Smooth muscle cell (in vitro differentiated cells): ENCODE data around the gene MYO15B. TPM values are rescaled to one million over a fixed set of nuclear protein-coding genes. Genes with fewer than 3 reads are reported as not detected.

Experiments used
- DNase-seq: peaks from one replicate; lab custom pipeline; 2025; ENCODE audit not compliant: unreplicated experiment; lab: John Stamatoyannopoulos, UW
- H2AFZ ChIP-seq: fragments of 200-600 bp; sonication (generic); 2 replicates; pipeline ENCODE4 v1.6.0; 2016; ENCODE audit warnings: antibody characterized with exemption, low read depth, mild to moderate bottlenecking
- H3F3A ChIP-seq: fragments of 200-600 bp; sonication (generic); 2 replicates; pipeline ENCODE4 v1.6.0; 2017; ENCODE audit warnings: antibody characterized with exemption, low read depth
- H3K27ac ChIP-seq: fragments of 200-600 bp; sonication (generic); 2 replicates; pipeline ENCODE4 v1.5.1; 2016; ENCODE audit warnings: low read depth, mild to moderate bottlenecking
- H3K27me3 ChIP-seq: fragments of 200-600 bp; sonication (generic); 2 replicates; pipeline ENCODE4 v1.6.1; 2016; ENCODE audit warnings: low read depth, mild to moderate bottlenecking
- H3K36me3 ChIP-seq: fragments of 200-600 bp; sonication (generic); 2 replicates; pipeline ENCODE4 v1.5.1; 2016; ENCODE audit warnings: low read depth
- H3K4me1 ChIP-seq: fragments of 200-600 bp; sonication (generic); 2 replicates; pipeline ENCODE4 v1.5.1; 2016; ENCODE audit warnings: low read depth
- H3K4me2 ChIP-seq: fragments of 200-600 bp; sonication (generic); 2 replicates; pipeline ENCODE4 v1.6.0; 2016; ENCODE audit warnings: mild to moderate bottlenecking
- H3K4me3 ChIP-seq: fragments of 200-600 bp; sonication (generic); 2 replicates; pipeline ENCODE4 v1.5.1; 2016; ENCODE audit warnings: mild to moderate bottlenecking
- H3K79me2 ChIP-seq: fragments of 200-600 bp; sonication (generic); 2 replicates; pipeline ENCODE4 v1.6.0; 2016; ENCODE audit warnings: low read depth, mild to moderate bottlenecking
- H3K9ac ChIP-seq: fragments of 200-600 bp; sonication (generic); 2 replicates; pipeline ENCODE4 v1.6.0; 2016; ENCODE audit warnings: low read depth
- H3K9me3 ChIP-seq: fragments of 200-600 bp; sonication (generic); replicated peaks from 2 replicates; pipeline ENCODE4 v1.5.1; 2016; ENCODE audit warnings: low read depth
- H4K20me1 ChIP-seq: fragments of 200-600 bp; sonication (generic); 2 replicates; pipeline ENCODE4 v1.6.0; 2016; ENCODE audit warnings: low read depth
- WGBS: methylation state at CpG from one replicate; pipeline ENCODE4 v1.1.7; 2016; ENCODE audit warnings: low lambda C conversion rate; 5-methylcytosine and 5-hydroxymethylcytosine counted together
- polyA plus RNA-seq: library from polyadenylated mRNA; unstranded; fragments of >200 nt; fragmentation: Nextera tagmentation; extraction: Ambion mirVana; gene quantifications from 2 replicates; pipeline ENCODE4 v1.2.1, GENCODE V29; 2016
- total RNA-seq: library from RNA; depleted of rRNA; stranded (reverse); fragments of >200 nt; gene quantifications from 2 replicates; pipeline ENCODE4 v1.2.3, GENCODE V29; 2014
- TF ChIP-seq, protein P1 (sequence below): fragments of 200-600 bp; sonication (generic); IDR thresholded peaks from 2 replicates; pipeline ENCODE4 v1.5.1; 2017; ENCODE audit warnings: borderline replicate concordance, mild to moderate bottlenecking, antibody characterized with exemption; ENCODE audit not compliant: insufficient read depth, poor library complexity, severe bottlenecking

The MYO15B gene
- total and polyA plus RNA-seq, 2 experiments from 2014 or later = 14.7 to 17.5 TPM

DNA sequence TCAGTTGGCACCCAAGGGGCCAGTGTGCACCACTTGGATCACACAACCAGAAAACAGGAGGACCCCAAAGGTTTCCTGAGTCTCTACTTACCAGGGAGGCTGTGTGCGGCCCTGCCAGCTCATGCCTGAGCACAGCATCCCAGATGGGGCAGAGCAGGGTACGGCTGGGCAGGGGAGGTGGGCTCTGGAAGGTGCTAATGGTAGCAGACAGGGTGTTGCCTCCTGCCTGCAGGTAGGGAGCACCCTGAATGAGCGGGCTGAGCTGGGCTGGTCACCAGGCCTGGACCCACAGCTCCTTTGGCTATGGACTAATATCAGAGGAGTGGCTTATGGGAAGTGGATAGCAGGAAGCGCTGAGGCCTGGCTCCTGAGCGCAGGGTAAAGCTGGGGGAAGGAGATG, 64.7 kb downstream of the MYO15B start:
- H3K9me3 ChIP-seq = no peaks in the 10 kb centered on the region
- H3K79me2 ChIP-seq = no peaks in the 10 kb centered on the region
- TF ChIP-seq, protein P1, sequence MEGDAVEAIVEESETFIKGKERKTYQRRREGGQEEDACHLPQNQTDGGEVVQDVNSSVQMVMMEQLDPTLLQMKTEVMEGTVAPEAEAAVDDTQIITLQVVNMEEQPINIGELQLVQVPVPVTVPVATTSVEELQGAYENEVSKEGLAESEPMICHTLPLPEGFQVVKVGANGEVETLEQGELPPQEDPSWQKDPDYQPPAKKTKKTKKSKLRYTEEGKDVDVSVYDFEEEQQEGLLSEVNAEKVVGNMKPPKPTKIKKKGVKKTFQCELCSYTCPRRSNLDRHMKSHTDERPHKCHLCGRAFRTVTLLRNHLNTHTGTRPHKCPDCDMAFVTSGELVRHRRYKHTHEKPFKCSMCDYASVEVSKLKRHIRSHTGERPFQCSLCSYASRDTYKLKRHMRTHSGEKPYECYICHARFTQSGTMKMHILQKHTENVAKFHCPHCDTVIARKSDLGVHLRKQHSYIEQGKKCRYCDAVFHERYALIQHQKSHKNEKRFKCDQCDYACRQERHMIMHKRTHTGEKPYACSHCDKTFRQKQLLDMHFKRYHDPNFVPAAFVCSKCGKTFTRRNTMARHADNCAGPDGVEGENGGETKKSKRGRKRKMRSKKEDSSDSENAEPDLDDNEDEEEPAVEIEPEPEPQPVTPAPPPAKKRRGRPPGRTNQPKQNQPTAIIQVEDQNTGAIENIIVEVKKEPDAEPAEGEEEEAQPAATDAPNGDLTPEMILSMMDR = no peak
- no peak for DNase-seq
- no peaks in the 10 kb centered on the region for H3K27me3 ChIP-seq
- H3K4me1 ChIP-seq = no peaks in the 10 kb centered on the region
- no peaks in the 10 kb centered on the region for H4K20me1 ChIP-seq
- no peak overlapping the region for H3K9ac ChIP-seq
- H3K27ac ChIP-seq = no peak overlapping the region
- H3K4me2 ChIP-seq = no peak overlapping the region
- H2AFZ ChIP-seq = no peak overlapping the region
- no peak overlapping the region for H3K4me3 ChIP-seq
- WGBS = 94% methylated on average over 5 of the region's 5 CpGs
- H3F3A ChIP-seq = no peaks in the 10 kb centered on the region
- no peaks in the 10 kb centered on the region for H3K36me3 ChIP-seq

DNA sequence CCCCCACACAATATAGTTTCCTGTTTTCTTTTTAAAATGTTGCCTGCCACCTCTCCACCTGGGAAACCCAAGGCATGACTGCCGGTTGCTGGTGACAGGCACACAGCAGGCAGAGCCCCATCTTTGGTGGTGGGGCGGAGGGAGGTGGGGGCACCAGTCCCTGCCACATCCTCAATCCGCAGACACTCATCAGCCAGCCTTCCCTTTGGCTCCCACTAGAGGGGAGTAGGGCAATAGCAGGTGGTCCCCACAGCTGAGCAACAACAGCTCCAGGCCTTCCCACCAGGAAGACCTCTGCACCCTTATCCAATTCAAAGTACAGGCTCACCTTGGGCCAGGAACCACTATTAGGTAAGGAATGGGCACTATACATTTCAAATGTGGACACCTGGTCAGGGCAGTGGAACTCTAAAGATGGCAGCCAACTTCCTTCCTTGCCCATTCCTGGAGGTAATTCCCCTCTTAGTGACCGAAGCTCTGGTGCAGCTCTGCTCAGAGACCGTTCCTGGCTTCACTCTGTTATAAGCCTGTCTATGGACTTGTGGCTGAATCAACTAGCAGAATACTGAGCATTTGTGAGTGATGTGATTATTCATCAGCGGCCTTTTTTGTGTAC, 65.4 kb downstream of the MYO15B start:
- H3K4me2 ChIP-seq = no peak overlapping the region
- no peaks in the 10 kb centered on the region for H3K4me1 ChIP-seq
- H4K20me1 ChIP-seq = no peaks in the 10 kb centered on the region
- no peaks in the 10 kb centered on the region for H3K9me3 ChIP-seq
- no peaks in the 10 kb centered on the region for H3F3A ChIP-seq
- no peak for DNase-seq
- no peaks in the 10 kb centered on the region for H3K79me2 ChIP-seq
- WGBS = 80% methylated on average over 6 of the region's 6 CpGs
- H3K27ac ChIP-seq = no peak overlapping the region
- H3K36me3 ChIP-seq = no peaks in the 10 kb centered on the region
- no peak overlapping the region for H3K4me3 ChIP-seq
- no peaks in the 10 kb centered on the region for H3K27me3 ChIP-seq
- TF ChIP-seq, protein P1 = peak; percentile 59
- H2AFZ ChIP-seq = no peak overlapping the region
- no peak overlapping the region for H3K9ac ChIP-seq

DNA sequence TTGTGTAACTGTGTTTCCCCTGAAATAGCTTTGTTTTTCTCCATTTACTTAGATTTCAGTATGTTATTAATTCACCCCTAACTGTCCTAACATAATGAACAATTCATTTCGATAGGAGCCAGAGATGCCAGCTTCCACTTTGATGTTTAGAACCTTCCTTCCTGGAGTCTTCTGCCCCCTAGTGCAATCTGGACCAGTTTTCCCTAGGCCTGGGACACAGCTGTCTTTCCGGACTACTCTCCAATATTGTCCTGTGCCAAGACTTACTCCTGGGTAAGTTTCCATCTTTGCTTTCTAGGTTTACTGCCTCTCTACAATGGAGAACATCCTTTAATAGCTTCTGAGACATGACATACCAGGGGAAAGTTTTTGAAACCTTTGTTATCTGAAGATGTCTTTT, 66.6 kb downstream of the MYO15B start:
- H3K9ac ChIP-seq = no peak overlapping the region
- H3K4me2 ChIP-seq = no peak overlapping the region
- WGBS = 88% methylated on average over 2 of the region's 2 CpGs
- no peaks in the 10 kb centered on the region for H3K36me3 ChIP-seq
- H3K79me2 ChIP-seq = no peaks in the 10 kb centered on the region
- no peak for DNase-seq
- TF ChIP-seq, protein P1 = no peak
- no peaks in the 10 kb centered on the region for H4K20me1 ChIP-seq
- H3K4me1 ChIP-seq = no peaks in the 10 kb centered on the region
- no peaks in the 10 kb centered on the region for H3K27me3 ChIP-seq
- H3K9me3 ChIP-seq = no peaks in the 10 kb centered on the region
- H3K4me3 ChIP-seq = no peak overlapping the region
- no peak overlapping the region for H3K27ac ChIP-seq
- no peaks in the 10 kb centered on the region for H3F3A ChIP-seq
- H2AFZ ChIP-seq = no peak overlapping the region

DNA sequence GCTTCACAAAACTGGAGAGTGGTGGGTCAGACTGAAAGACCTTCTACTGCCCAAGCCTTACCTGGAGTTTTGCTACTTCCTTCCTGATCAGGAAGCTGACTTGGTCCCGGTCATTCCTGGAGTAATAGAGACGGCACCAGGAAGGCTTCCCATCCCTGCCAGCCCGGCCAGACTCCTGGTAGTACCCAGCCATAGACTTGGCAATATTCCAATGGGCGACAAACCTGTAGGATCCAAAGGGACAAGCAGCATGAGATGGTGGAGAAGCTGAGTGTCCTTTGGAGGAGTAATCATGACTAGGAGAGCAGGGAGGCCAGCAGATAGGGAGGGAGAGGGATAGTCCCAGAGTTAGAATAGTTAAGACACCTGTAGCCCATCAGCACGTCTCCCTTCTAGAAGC, 70.6 kb downstream of the MYO15B start:
- no peaks in the 10 kb centered on the region for H3K36me3 ChIP-seq
- no peaks in the 10 kb centered on the region for H3F3A ChIP-seq
- no peak overlapping the region for H3K4me3 ChIP-seq
- 94% methylated on average over 5 of the region's 5 CpGs for WGBS
- TF ChIP-seq, protein P1 = no peak
- H3K9ac ChIP-seq = no peak overlapping the region
- no peak overlapping the region for H3K27ac ChIP-seq
- no peaks in the 10 kb centered on the region for H4K20me1 ChIP-seq
- H3K79me2 ChIP-seq = no peaks in the 10 kb centered on the region
- no peak overlapping the region for H2AFZ ChIP-seq
- no peaks in the 10 kb centered on the region for H3K27me3 ChIP-seq
- H3K4me2 ChIP-seq = no peak overlapping the region
- no peaks in the 10 kb centered on the region for H3K9me3 ChIP-seq
- no peak for DNase-seq
- no peaks in the 10 kb centered on the region for H3K4me1 ChIP-seq
